Endothelial cell of umbilical vein (primary cell): Measurements from ENCODE around the gene PGAM2. TPM values are rescaled to one million over a fixed set of nuclear protein-coding genes. Genes with fewer than 3 reads are reported as not detected.

Source experiments
- BruUV-seq: library from RNA; stranded (reverse); fragments of 400-500 nt; replicated peaks from 2 replicates; lab custom pipeline; 2021; lab: Mats Ljungman, UMichigan
- CTCF ChIA-PET: fragments of 300-600, 350-600 bp; sonication (Branson Sonifier 250); formaldehyde crosslinking; loops from one replicate; lab custom pipeline; 2021; ENCODE audit warnings: antibody characterized with exemption, inconsistent platforms; lab: Charles Lee
- POLR2A ChIA-PET: fragments of 300-600, 350-600 bp; sonication (Branson Sonifier 250); formaldehyde crosslinking; loops from one replicate; lab custom pipeline; 2021; ENCODE audit warnings: antibody characterized with exemption, inconsistent platforms; lab: Charles Lee
- DNase-seq: peaks from one replicate; pipeline ENCODE4 v3.0.0-alpha.2; 2011; ENCODE audit warnings: low read depth, low spot score
- FAIRE-seq: peaks from 2 replicates; lab custom pipeline; 2011; peaks lifted over from hg19 to GRCh38; lab: Jason Lieb, UNC
- H2AFZ ChIP-seq: 2 replicates; pipeline ENCODE4 v1.6.0; 2012; ENCODE audit warnings: low read depth, low read length, control low read depth, inconsistent platforms
- H3K27ac ChIP-seq: 2 replicates; pipeline ENCODE4 v1.5.1; 2011; ENCODE audit warnings: low read depth, mild to moderate bottlenecking, control low read depth, low read length, moderate library complexity; ENCODE audit not compliant: insufficient read depth
- H3K27me3 ChIP-seq, 2 experiments: 2 replicates each; pipeline versions ENCODE4 v1.6.0 to v1.6.1; 2011; ENCODE audit warnings: low read length in 2 of 2, mixed read lengths in 1 of 2; ENCODE audit not compliant: control insufficient read depth in 2 of 2, insufficient read depth in 2 of 2
- H3K36me3 ChIP-seq, 2 experiments: 2 replicates in 1 of 2; 3 replicates in 1 of 2; pipeline ENCODE4 v1.5.1; 2011; ENCODE audit warnings: low read length in 2 of 2, mild to moderate bottlenecking in 1 of 2, moderate library complexity in 1 of 2; ENCODE audit not compliant: control insufficient read depth in 2 of 2, insufficient read depth in 2 of 2; ENCODE audit errors: extremely low read depth in 1 of 2
- H3K4me1 ChIP-seq: 3 replicates; pipeline ENCODE4 v1.5.1; 2011; ENCODE audit warnings: mild to moderate bottlenecking, low read length; ENCODE audit not compliant: control insufficient read depth, insufficient read depth; ENCODE audit errors: extremely low read depth
- H3K4me2 ChIP-seq: 2 replicates; pipeline ENCODE4 v1.6.1; 2011; ENCODE audit warnings: low read length, control low read depth, mixed read lengths; ENCODE audit not compliant: insufficient read depth
- H3K4me3 ChIP-seq, 3 experiments: fragments of 200-600 bp in 1 of 3; sonication (generic), shearing (Covaris generic) in 1 of 3; replicated peaks in 1 of 3; 2 replicates each; pipeline ENCODE4 v1.5.1; 2011 to 2016; ENCODE audit warnings: control low read depth in 3 of 3, low read length in 3 of 3, mild to moderate bottlenecking in 2 of 3, inconsistent platforms in 1 of 3, low read depth in 1 of 3, moderate library complexity in 1 of 3; ENCODE audit not compliant: insufficient read depth in 1 of 3
- H3K79me2 ChIP-seq: 2 replicates; pipeline ENCODE4 v1.6.0; 2012; ENCODE audit warnings: low read length, inconsistent platforms; ENCODE audit not compliant: control insufficient read depth, insufficient read depth
- H3K9ac ChIP-seq: replicated peaks from 2 replicates; pipeline ENCODE3; 2011; ENCODE audit warnings: low read length, control low read depth; ENCODE audit not compliant: insufficient read depth; ENCODE audit errors: extremely low read depth
- H3K9me1 ChIP-seq: replicated peaks from 3 replicates; pipeline ENCODE4 v1.6.0; 2011; ENCODE audit warnings: mild to moderate bottlenecking, low read length; ENCODE audit not compliant: control insufficient read depth, insufficient read depth; ENCODE audit errors: extremely low read depth
- H3K9me3 ChIP-seq: replicated peaks from 2 replicates; pipeline ENCODE4 v1.5.1; 2012; ENCODE audit warnings: low read length, inconsistent platforms; ENCODE audit not compliant: control insufficient read depth, insufficient read depth
- H4K20me1 ChIP-seq: replicated peaks from 2 replicates; pipeline ENCODE3; 2011; ENCODE audit warnings: mild to moderate bottlenecking, low read length; ENCODE audit not compliant: control insufficient read depth, insufficient read depth; ENCODE audit errors: extremely low read depth
- CTCF ChIP-seq, 2 donors: IDR thresholded peaks; 1 replicate in 1 of 2; 2 replicates in 1 of 2; pipeline ENCODE4 v1.5.1; 2011; ENCODE audit warnings: low read length in 2 of 2, mild to moderate bottlenecking in 2 of 2, moderate library complexity in 2 of 2, control low read depth in 1 of 2, inconsistent platforms in 1 of 2, low read depth in 1 of 2; ENCODE audit not compliant: insufficient read depth in 1 of 2; ENCODE audit errors: extremely low read depth in 1 of 2
- FOS ChIP-seq: IDR thresholded peaks from 2 replicates; pipeline ENCODE4 v1.6.1; 2011; ENCODE audit warnings: mild to moderate bottlenecking, low read length, moderate library complexity, borderline replicate concordance; ENCODE audit not compliant: insufficient read depth
- GATA2 ChIP-seq: IDR thresholded peaks from 2 replicates; pipeline ENCODE4 v1.7.0; 2011; ENCODE audit warnings: low read depth, mild to moderate bottlenecking, moderate library complexity, mixed read lengths, low read length; ENCODE audit not compliant: insufficient read length, insufficient read depth
- JUN ChIP-seq: IDR thresholded peaks from 2 replicates; pipeline ENCODE4 v1.6.1; 2011; ENCODE audit warnings: borderline replicate concordance, low read depth; ENCODE audit not compliant: insufficient read length, insufficient read depth
- MAX ChIP-seq: IDR thresholded peaks from 2 replicates; pipeline ENCODE4 v1.6.1; 2011; ENCODE audit not compliant: insufficient read depth, insufficient read length
- POLR2A ChIP-seq: IDR thresholded peaks from 2 replicates; pipeline ENCODE4 v1.6.1; 2012; ENCODE audit warnings: low read depth, mild to moderate bottlenecking, control low read depth, low read length
- dilution Hi-C: fragments of 300-500 bp; cut with MboI; formaldehyde crosslinking; loops from one replicate; pipeline ENCODE4 v1.15.0; 2019; ENCODE audit warnings: low sequenced_read_pairs; ENCODE audit not compliant: extremely low pct_ligation_motif_present
- intact Hi-C: fragments of 100-400 bp; cut with micrococcal nuclease; formaldehyde crosslinking; loops from one replicate; pipeline ENCODE4 v1.10.0; 2022
- polyA plus RNA-seq, 4 experiments: library from polyadenylated mRNA; depleted of rRNA in 3 of 4; stranded (reverse) in 3 of 4; unstranded in 1 of 4; fragments of >200 nt; gene quantifications; 2 replicates each; pipeline versions ENCODE4 v1.2.1 to v1.2.3, GENCODE V29; 2011 to 2012; ENCODE audit warnings: missing spikeins in 1 of 4
- total RNA-seq: library from RNA; stranded (reverse); gene quantifications from 2 replicates; pipeline ENCODE4 v1.2.3, GENCODE V29; 2021

The PGAM2 gene
- total and polyA plus RNA-seq, 2 donors (not counting 3 experiments of a cell fraction or from before 2014, with no cell fraction given): 0.19 TPM; not detected in 1

GRCh38 chr7:44057849-44058758 is 7.3 kb downstream of the PGAM2 start:
- CTCF ChIA-PET: no interaction called here
- H2AFZ ChIP-seq: no peak overlapping the region
- H3K27ac ChIP-seq: no peak overlapping the region
- dilution Hi-C loops: no loop called here
- no peaks in the 10 kb centered on the region for H3K27me3 ChIP-seq
- no peaks in the 10 kb centered on the region for H4K20me1 ChIP-seq
- H3K9me1 ChIP-seq: no peaks in the 10 kb centered on the region
- no peak overlapping the region for H3K4me3 ChIP-seq
- TF ChIP-seq POLR2A (no peak), CTCF (IDR thresholded peaks at IDR 0.05; ENCODE audit: extremely low read depth in 1 of 2, insufficient read depth in 1 of 2, low read depth in 1 of 2, low read length in 2 of 2) (no peak), MAX (no peak), FOS (no peak), GATA2 (no peak), JUN (no peak)
- H3K9ac ChIP-seq: no peak overlapping the region
- no peak for DNase-seq
- POLR2A ChIA-PET: no interaction called here
- peaks cover 2% of the 10 kb centered on the region for H3K79me2 ChIP-seq
- intact Hi-C loops: no loop called here
- no TSS peak for BruUV-seq
- no peaks in the 10 kb centered on the region for H3K9me3 ChIP-seq
- H3K4me2 ChIP-seq: no peak overlapping the region
- no peaks in the 10 kb centered on the region for H3K4me1 ChIP-seq
- H3K36me3 ChIP-seq: peaks cover 9 to 48% of the 10 kb centered on the region in 2 experiments
- FAIRE-seq: no peak
